HG02981 (cell line): ENCODE results near the gene FITM1.

Experiments used
- ATAC-seq: cut with Tn5 transposase; IDR thresholded peaks from one replicate; pipeline ENCODE4 v1.9.1; 2021; ENCODE audit warnings: mild to moderate bottlenecking, moderate library complexity; ENCODE audit not compliant: unreplicated experiment

FITM1 gene

GRCh38 chr14:24117179-24117578, 13.3 kb upstream of the FITM1 start:
- ATAC-seq = no peak

- ATAC-seq = no peak
These were observed 10.8 kb upstream of the FITM1 start for GRCh38 chr14:24119691-24120090.

- ATAC-seq = no peak
These were observed 9.2 kb upstream of the FITM1 start for GRCh38 chr14:24121210-24121609.

GRCh38 chr14:24122416-24122815, 8.0 kb upstream of the FITM1 start:
- no peak for ATAC-seq

GRCh38 chr14:24122898-24123297, 7.6 kb upstream of the FITM1 start:
- ATAC-seq = no peak

- peak; percentile 45 for ATAC-seq
These were observed 6.7 kb upstream of the FITM1 start for GRCh38 chr14:24123424-24124417.

GRCh38 chr14:24126939-24127338, 3.5 kb upstream of the FITM1 start:
- ATAC-seq = no peak

GRCh38 chr14:24127673-24128072, 2.8 kb upstream of the FITM1 start:
- no peak for ATAC-seq

GRCh38 chr14:24129410-24129998, 955 bp upstream of the FITM1 start:
- ATAC-seq = no peak

- no peak for ATAC-seq
These were observed 474 bp downstream of the FITM1 start for GRCh38 chr14:24130717-24131548.

GRCh38 chr14:24131549-24131966, 1.1 kb downstream of the FITM1 start:
- no peak for ATAC-seq

- ATAC-seq = no peak
These were observed 1.7 kb downstream of the FITM1 start for GRCh38 chr14:24132061-24132685.

- no peak for ATAC-seq
These were observed 2.5 kb downstream of the FITM1 start for GRCh38 chr14:24132976-24133375.

- ATAC-seq = no peak
These were observed 3.3 kb downstream of the FITM1 start for GRCh38 chr14:24133735-24134134.

GRCh38 chr14:24135584-24135833, 5.0 kb downstream of the FITM1 start:
- ATAC-seq = no peak

- ATAC-seq = peak; percentile 88
These were observed 5.6 kb downstream of the FITM1 start, which contains the start of gene PSME1 for GRCh38 chr14:24135834-24136683. PSME1 (plus strand) TSS chr14:24136194; CDS start chr14:24136263, 69 bp downstream.

- ATAC-seq = no peak
These were observed 6.4 kb downstream of the FITM1 start for GRCh38 chr14:24136684-24137528.

GRCh38 chr14:24137529-24138395, 7.3 kb downstream of the FITM1 start:
- ATAC-seq = no peak
